ENCODE measurements around the gene CORO6. TPM values are rescaled to one million over a fixed set of nuclear protein-coding genes. Genes with fewer than 3 reads are reported as not detected.
A peak's percentile ranks its signal among the peaks of the same experiment; 100 is the strongest.

Gene CORO6
- total RNA-seq, 1 donor from 2014 or later: 1.4 TPM

GRCh38 chr17:29590411-29591145, 32.1 kb downstream of the CORO6 start:
- no peak for ATAC-seq

- peak; percentile 79 for ATAC-seq
Observed at GRCh38 chr17:29589524-29590410, 32.9 kb downstream of the CORO6 start, which contains the start of gene GIT1. TSS of gene GIT1 (minus strand) at chr17:29589648. CDS start at chr17:29589378, 270 bp downstream.

GRCh38 chr17:29588562-29589411, 33.9 kb downstream of the CORO6 start:
- ATAC-seq: no peak

- no peak for ATAC-seq
Observed at GRCh38 chr17:29588017-29588561, 34.6 kb downstream of the CORO6 start.

GRCh38 chr17:29587591-29587990, 35.1 kb downstream of the CORO6 start:
- ATAC-seq: no peak

GRCh38 chr17:29586676-29587469, 35.8 kb downstream of the CORO6 start:
- ATAC-seq: no peak

- no peak for ATAC-seq
Observed at GRCh38 chr17:29585080-29585751, 37.5 kb downstream of the CORO6 start.

GRCh38 chr17:29584452-29585079, 38.1 kb downstream of the CORO6 start:
- ATAC-seq: no peak

- ATAC-seq: peak; percentile 17
Observed at GRCh38 chr17:29583324-29584248, 39.1 kb downstream of the CORO6 start.

- no peak for ATAC-seq
Observed at GRCh38 chr17:29582772-29583171, 39.9 kb downstream of the CORO6 start.

GRCh38 chr17:29582254-29582765, 40.4 kb downstream of the CORO6 start:
- ATAC-seq: no peak

- peak; percentile 87 for ATAC-seq
Observed at GRCh38 chr17:29581583-29582253, 41.0 kb downstream of the CORO6 start.

- ATAC-seq: peak; percentile 71
Observed at GRCh38 chr17:29579866-29580771, 42.6 kb downstream of the CORO6 start.

- no peak for ATAC-seq
Observed at GRCh38 chr17:29578626-29579485, 43.9 kb downstream of the CORO6 start.

- no peak for ATAC-seq
Observed at GRCh38 chr17:29577385-29578211, 45.1 kb downstream of the CORO6 start.
